ENCODE measurements around the gene CMTM1. TPM values are rescaled to one million over a fixed set of nuclear protein-coding genes. Genes with fewer than 3 reads are reported as not detected.

The CMTM1 gene
- total RNA-seq, 1 experiment from 2014 or later, result 9.4 TPM

- no peak overlapping the region for H3K4me2 ChIP-seq
- H3K79me2 ChIP-seq (ENCODE audit: low read depth), result no peaks in the 10 kb centered on the region
- no peak for DNase-seq
- H3K27ac ChIP-seq, result no peak overlapping the region
- no peaks in the 10 kb centered on the region for H3K9me2 ChIP-seq (ENCODE audit: insufficient read depth)
- no peaks in the 10 kb centered on the region for H4K20me1 ChIP-seq (ENCODE audit: insufficient read depth)
- H3K27me3 ChIP-seq (ENCODE audit: insufficient read depth, low read depth), result no peaks in the 10 kb centered on the region
- no peaks in the 10 kb centered on the region for H3K9me3 ChIP-seq (ENCODE audit: insufficient read depth, low read depth)
- no peak overlapping the region for H2AFZ ChIP-seq
- intact Hi-C loops (cut with micrococcal nuclease; ENCODE audit: unreplicated experiment), result no loop called here
- CTCF ChIA-PET, result no interaction called here
- POLR2A ChIA-PET (ENCODE audit: unreplicated experiment), result interaction anchor here (0.6 kb wide), 1 partner anchor 182 kb away, joined by 5 read pairs; no protein-coding TSS in a partner anchor
- H3F3A ChIP-seq (ENCODE audit: insufficient read depth, low read depth), result peaks cover 7% of the 10 kb centered on the region; the same call in 1 of the 2 replicates
- BruUV-seq (replicated peaks), result no TSS peak
- H3K4me1 ChIP-seq (replicated peaks; ENCODE audit: insufficient read depth), result no peaks in the 10 kb centered on the region; the same call in 1 of the 2 replicates
- no peak overlapping the region for H3K4me3 ChIP-seq
- H3K36me3 ChIP-seq (ENCODE audit: low read depth), result no peaks in the 10 kb centered on the region
- TF ChIP-seq EZH2 (IDR thresholded peaks at IDR 0.05; ENCODE audit: low read depth) (no peak), CTCF (conservative IDR thresholded peaks at IDR 0.05) (no peak)
Measured at GRCh38 chr16:66544016-66544757, 22.1 kb upstream of the CMTM1 start.

GRCh38 chr16:66547101-66547989 lies 18.9 kb upstream of the CMTM1 start:
- DNase-seq, result no peak
- CTCF ChIA-PET, result no interaction called here
- Histone ChIP-seq H3K27ac (no peak overlapping the region), H3K4me2 (no peak overlapping the region), H3K9me3 (ENCODE audit: insufficient read depth, low read depth) (no peaks in the 10 kb centered on the region), H3K9me2 (ENCODE audit: insufficient read depth) (no peaks in the 10 kb centered on the region), H3K4me3 (no peak overlapping the region), H3K36me3 (ENCODE audit: low read depth) (no peaks in the 10 kb centered on the region), H3K4me1 (replicated peaks; ENCODE audit: insufficient read depth) (peaks cover 16% of the 10 kb centered on the region), H2AFZ (no peak overlapping the region), H3K79me2 (ENCODE audit: low read depth) (no peaks in the 10 kb centered on the region), H3K27me3 (ENCODE audit: insufficient read depth, low read depth) (no peaks in the 10 kb centered on the region), H3F3A (ENCODE audit: insufficient read depth, low read depth) (peaks cover 10% of the 10 kb centered on the region; the same call in 1 of the 2 replicates), H4K20me1 (ENCODE audit: insufficient read depth) (no peaks in the 10 kb centered on the region)
- TF ChIP-seq EZH2 (IDR thresholded peaks at IDR 0.05; ENCODE audit: low read depth), result no peak
- TF ChIP-seq CTCF (conservative IDR thresholded peaks at IDR 0.05), result no peak
- POLR2A ChIA-PET (ENCODE audit: unreplicated experiment), result interaction anchor here (0.6 kb wide), 1 partner anchor 14 kb away, joined by 3 read pairs; no protein-coding TSS in a partner anchor
- intact Hi-C loops (cut with micrococcal nuclease; ENCODE audit: unreplicated experiment), result no loop called here
- no TSS peak for BruUV-seq (replicated peaks)

- TF ChIP-seq EZH2 (IDR thresholded peaks at IDR 0.05; ENCODE audit: low read depth) (no peak), CTCF (conservative IDR thresholded peaks at IDR 0.05) (no peak)
- Histone ChIP-seq H3K9me2 (ENCODE audit: insufficient read depth) (no peaks in the 10 kb centered on the region), H3K79me2 (ENCODE audit: low read depth) (peaks cover 5% of the 10 kb centered on the region), H3K9me3 (ENCODE audit: insufficient read depth, low read depth) (no peaks in the 10 kb centered on the region), H3K36me3 (ENCODE audit: low read depth) (no peaks in the 10 kb centered on the region), H3K27me3 (ENCODE audit: insufficient read depth, low read depth) (no peaks in the 10 kb centered on the region), H3F3A (ENCODE audit: insufficient read depth, low read depth) (peaks cover 10% of the 10 kb centered on the region; the same call in 1 of the 2 replicates), H3K4me2 (no peak overlapping the region), H3K4me1 (replicated peaks; ENCODE audit: insufficient read depth) (peaks cover 20% of the 10 kb centered on the region), H3K4me3 (no peak overlapping the region), H2AFZ (no peak overlapping the region), H4K20me1 (ENCODE audit: insufficient read depth) (no peaks in the 10 kb centered on the region), H3K27ac (no peak overlapping the region)
- ChIA-PET CTCF (no interaction called here), POLR2A (ENCODE audit: unreplicated experiment) (interaction anchor here (0.6 kb wide), 2 partner anchors 14 to 421 kb away, joined by 3 read pairs; no protein-coding TSS in a partner anchor)
- no TSS peak for BruUV-seq (replicated peaks)
- intact Hi-C loops (cut with micrococcal nuclease; ENCODE audit: unreplicated experiment), result no loop called here
- DNase-seq, result no peak
Measured at GRCh38 chr16:66548068-66548467, 18.2 kb upstream of the CMTM1 start.
